Caco-2 (cell line): Measurements from ENCODE around the gene JTB. TPM values are rescaled to one million over a fixed set of nuclear protein-coding genes. Genes with fewer than 3 reads are reported as not detected.

Experiments used
- BruUV-seq: library from RNA; stranded (reverse); fragments of 400-500 nt; replicated peaks from 2 replicates; lab custom pipeline; 2021; lab: Mats Ljungman, UMichigan
- CTCF ChIA-PET: fragments of 300-600 bp; sonication (Branson Sonifier 250); formaldehyde crosslinking; loops from one replicate; lab custom pipeline; 2022; ENCODE audit warnings: antibody characterized with exemption; lab: Charles Lee
- POLR2A ChIA-PET: fragments of 300-600 bp; sonication (Branson Sonifier 250); formaldehyde crosslinking; loops from one replicate; lab custom pipeline; 2022; ENCODE audit warnings: antibody characterized with exemption; lab: Charles Lee
- DNase-seq, 2 experiments: peaks; one replicate each; pipeline versions ENCODE4 v3.0.0 to v3.0.0-alpha.2; 2020 to 2022
- H3K27me3 ChIP-seq: replicated peaks from 2 replicates; pipeline ENCODE4 v1.6.0; 2011; ENCODE audit warnings: low read length; ENCODE audit not compliant: control insufficient read depth, insufficient read depth
- H3K36me3 ChIP-seq: 2 replicates; pipeline ENCODE4 v1.5.1; 2011; ENCODE audit warnings: low read length; ENCODE audit not compliant: control insufficient read depth, insufficient read depth
- H3K4me1 ChIP-seq: fragments of 250-450 bp; sonication (Bioruptor Pico); 2 replicates; pipeline ENCODE4 v1.5.1; 2020; ENCODE audit warnings: mild to moderate bottlenecking
- H3K4me3 ChIP-seq: 2 replicates; pipeline ENCODE4 v1.5.1; 2011; ENCODE audit warnings: low read depth, mild to moderate bottlenecking, control low read depth, low read length
- H3K9me3 ChIP-seq: fragments of 250-450 bp; sonication (Bioruptor Pico); 2 replicates; pipeline ENCODE4 v1.5.1; 2020; ENCODE audit warnings: mild to moderate bottlenecking, moderate library complexity
- H3K27ac Mint-ChIP-seq: one replicate; pipeline ENCODE4 v1.8.0; 2022; ENCODE audit warnings: mixed read lengths; ENCODE audit not compliant: unreplicated experiment
- H3K27me3 Mint-ChIP-seq: one replicate; pipeline ENCODE4 v1.8.0; 2022; ENCODE audit warnings: mixed read lengths; ENCODE audit not compliant: insufficient read depth, unreplicated experiment
- H3K36me3 Mint-ChIP-seq: one replicate; pipeline ENCODE4 v1.8.0; 2022; ENCODE audit warnings: mild to moderate bottlenecking, mixed read lengths; ENCODE audit not compliant: insufficient read depth, unreplicated experiment
- H3K4me1 Mint-ChIP-seq: one replicate; pipeline ENCODE4 v1.8.0; 2022; ENCODE audit warnings: low read depth, mixed read lengths; ENCODE audit not compliant: unreplicated experiment
- H3K4me3 Mint-ChIP-seq: one replicate; pipeline ENCODE4 v1.8.0; 2022; ENCODE audit warnings: mild to moderate bottlenecking, moderate library complexity, mixed read lengths; ENCODE audit not compliant: unreplicated experiment
- H3K9me3 Mint-ChIP-seq: one replicate; pipeline ENCODE4 v1.8.0; 2022; ENCODE audit warnings: mixed read lengths; ENCODE audit not compliant: unreplicated experiment
- intact Hi-C: fragments of 100-400 bp; cut with micrococcal nuclease; formaldehyde crosslinking; loops from one replicate; pipeline ENCODE4 v1.10.0; 2022; ENCODE audit not compliant: unreplicated experiment
- total RNA-seq: library from RNA; stranded (reverse); gene quantifications from 2 replicates; pipeline ENCODE4 v1.2.3, GENCODE V29; 2022
- TF ChIP-seq, protein P1 (sequence below), 2 experiments: fragments of 200-600 bp in 1 of 2; IDR thresholded peaks; 1 replicate in 1 of 2; 2 replicates in 1 of 2; pipeline versions ENCODE4 v1.5.1 to v1.8.0; 2011 to 2022; ENCODE audit warnings: antibody characterized with exemption in 1 of 2, control low read depth in 1 of 2, inconsistent platforms in 1 of 2, low read depth in 1 of 2, low read length in 1 of 2, mild to moderate bottlenecking in 1 of 2, moderate library complexity in 1 of 2; ENCODE audit not compliant: insufficient read depth in 1 of 2, severe bottlenecking in 1 of 2, unreplicated experiment in 1 of 2

Gene JTB
- total RNA-seq, 1 experiment from 2014 or later: 123 TPM

DNA sequence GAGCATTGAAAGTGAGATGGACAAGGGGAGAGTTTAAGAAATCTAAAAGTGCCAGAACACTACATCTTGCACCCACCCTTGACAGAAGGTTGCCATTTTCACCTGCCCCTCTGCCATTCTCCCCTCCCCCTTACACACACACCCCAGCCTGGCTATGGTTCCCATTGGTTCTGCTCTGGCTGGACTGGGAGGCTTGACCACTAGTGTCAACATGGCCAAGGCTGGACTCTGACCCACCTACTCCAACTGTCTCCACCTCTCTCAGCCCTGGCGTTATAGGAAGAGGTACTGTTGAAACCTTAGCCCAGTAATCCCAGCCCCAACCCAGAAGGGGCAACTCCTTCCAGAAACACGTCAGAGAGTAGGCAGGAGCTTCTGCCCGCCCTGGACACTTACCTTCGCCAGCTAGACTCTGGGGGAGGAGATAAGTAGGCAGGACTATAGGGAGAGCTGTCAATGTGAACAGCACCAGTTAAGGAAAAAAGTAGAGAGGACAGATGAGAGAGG is 23.6 kb downstream of the JTB start:
- BruUV-seq: no TSS peak
- TF ChIP-seq, protein P1, sequence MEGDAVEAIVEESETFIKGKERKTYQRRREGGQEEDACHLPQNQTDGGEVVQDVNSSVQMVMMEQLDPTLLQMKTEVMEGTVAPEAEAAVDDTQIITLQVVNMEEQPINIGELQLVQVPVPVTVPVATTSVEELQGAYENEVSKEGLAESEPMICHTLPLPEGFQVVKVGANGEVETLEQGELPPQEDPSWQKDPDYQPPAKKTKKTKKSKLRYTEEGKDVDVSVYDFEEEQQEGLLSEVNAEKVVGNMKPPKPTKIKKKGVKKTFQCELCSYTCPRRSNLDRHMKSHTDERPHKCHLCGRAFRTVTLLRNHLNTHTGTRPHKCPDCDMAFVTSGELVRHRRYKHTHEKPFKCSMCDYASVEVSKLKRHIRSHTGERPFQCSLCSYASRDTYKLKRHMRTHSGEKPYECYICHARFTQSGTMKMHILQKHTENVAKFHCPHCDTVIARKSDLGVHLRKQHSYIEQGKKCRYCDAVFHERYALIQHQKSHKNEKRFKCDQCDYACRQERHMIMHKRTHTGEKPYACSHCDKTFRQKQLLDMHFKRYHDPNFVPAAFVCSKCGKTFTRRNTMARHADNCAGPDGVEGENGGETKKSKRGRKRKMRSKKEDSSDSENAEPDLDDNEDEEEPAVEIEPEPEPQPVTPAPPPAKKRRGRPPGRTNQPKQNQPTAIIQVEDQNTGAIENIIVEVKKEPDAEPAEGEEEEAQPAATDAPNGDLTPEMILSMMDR (IDR thresholded peaks at IDR 0.05; ENCODE audit: insufficient read depth in 1 of 2, low read depth in 1 of 2, low read length in 1 of 2, severe bottlenecking in 1 of 2, unreplicated experiment in 1 of 2): no peak
- Histone ChIP-seq H3K4me3 (no peak overlapping the region), H3K27me3 (no peaks in the 10 kb centered on the region), H3K36me3 (peaks cover 6% of the 10 kb centered on the region), H3K4me1 (peaks cover 22% of the 10 kb centered on the region), H3K9me3 (no peaks in the 10 kb centered on the region)
- no peaks in the 10 kb centered on the region for H3K27me3 Mint-ChIP-seq
- peaks cover 50% of the 10 kb centered on the region for H3K36me3 Mint-ChIP-seq
- ChIA-PET CTCF (no interaction called here), POLR2A (interaction anchor here (1.4 kb wide), 1 partner anchor 24 kb away, joined by 4 read pairs; the partner anchor contains the start of gene JTB)
- H3K4me3 Mint-ChIP-seq: peak overlapping the region; percentile 6
- H3K27ac Mint-ChIP-seq: peak overlapping the region; percentile 21
- DNase-seq: peak in 1 of 2 experiments; percentile 47
- H3K4me1 Mint-ChIP-seq: peaks cover 21% of the 10 kb centered on the region
- intact Hi-C loops: no loop called here
- H3K9me3 Mint-ChIP-seq: no peaks in the 10 kb centered on the region

DNA sequence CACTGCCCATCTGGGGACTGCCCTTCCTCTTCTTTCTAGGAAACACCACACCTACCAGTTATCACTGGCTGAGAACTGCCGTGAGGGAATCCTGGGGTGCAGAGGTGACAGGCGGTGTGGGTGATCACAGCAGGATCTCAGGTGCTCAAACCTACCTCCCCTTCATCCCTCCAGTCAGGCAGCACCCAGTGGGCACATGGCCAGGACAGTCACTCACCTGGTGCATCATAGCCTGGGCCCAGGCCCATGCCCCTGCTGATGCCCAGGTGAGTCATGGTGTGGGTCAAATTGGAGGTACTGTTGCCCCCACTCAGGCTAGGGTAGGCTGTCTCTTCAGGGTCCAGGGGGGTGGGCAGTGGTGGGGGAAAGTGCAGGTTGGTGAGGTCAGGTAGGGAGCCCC is 25.7 kb downstream of the JTB start:
- H3K36me3 ChIP-seq: peaks cover 6% of the 10 kb centered on the region
- CTCF ChIA-PET: no interaction called here
- Mint-ChIP-seq H3K27ac (no peak overlapping the region), H3K36me3 (peaks cover 51% of the 10 kb centered on the region), H3K4me1 (peaks cover 19% of the 10 kb centered on the region), H3K9me3 (no peaks in the 10 kb centered on the region), H3K4me3 (no peak overlapping the region), H3K27me3 (no peaks in the 10 kb centered on the region)
- DNase-seq: no peak
- POLR2A ChIA-PET: no interaction called here
- intact Hi-C loops: no loop called here
- no peak overlapping the region for H3K4me3 ChIP-seq
- H3K27me3 ChIP-seq: no peaks in the 10 kb centered on the region
- H3K9me3 ChIP-seq: no peaks in the 10 kb centered on the region
- BruUV-seq: no TSS peak
- TF ChIP-seq, protein P1 (IDR thresholded peaks at IDR 0.05; ENCODE audit: insufficient read depth in 1 of 2, low read depth in 1 of 2, low read length in 1 of 2, severe bottlenecking in 1 of 2, unreplicated experiment in 1 of 2): no peak
- H3K4me1 ChIP-seq: peaks cover 20% of the 10 kb centered on the region

DNA sequence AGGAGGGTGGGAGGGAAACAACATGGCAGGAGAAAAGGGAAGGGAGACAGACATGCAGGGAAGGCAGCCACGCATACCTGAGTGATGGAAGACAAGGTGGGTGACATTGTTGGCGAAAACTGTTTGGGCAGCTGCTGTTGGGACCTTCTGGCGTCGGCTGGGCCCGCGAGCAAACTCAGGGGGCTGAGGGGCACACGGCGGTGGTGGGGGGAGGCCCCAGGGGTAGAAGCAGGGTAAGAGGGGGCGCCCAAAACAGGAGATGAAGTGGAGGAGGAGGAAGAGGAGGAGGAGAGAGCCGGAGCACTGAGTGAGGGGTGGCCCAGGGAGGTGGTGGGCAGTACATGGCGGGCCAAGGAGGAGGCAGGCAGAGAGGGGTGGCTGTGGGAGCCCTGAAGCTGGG is 26.3 kb downstream of the JTB start:
- intact Hi-C loops: no loop called here
- Histone ChIP-seq H3K4me3 (no peak overlapping the region), H3K4me1 (peaks cover 17% of the 10 kb centered on the region), H3K36me3 (peaks cover 6% of the 10 kb centered on the region), H3K27me3 (no peaks in the 10 kb centered on the region), H3K9me3 (no peaks in the 10 kb centered on the region)
- no peak overlapping the region for H3K4me3 Mint-ChIP-seq
- H3K27ac Mint-ChIP-seq: no peak overlapping the region
- no TSS peak for BruUV-seq
- TF ChIP-seq, protein P1 (IDR thresholded peaks at IDR 0.05; ENCODE audit: insufficient read depth in 1 of 2, low read depth in 1 of 2, low read length in 1 of 2, severe bottlenecking in 1 of 2, unreplicated experiment in 1 of 2): no peak
- peaks cover 21% of the 10 kb centered on the region for H3K4me1 Mint-ChIP-seq
- CTCF ChIA-PET: no interaction called here
- DNase-seq: no peak
- H3K9me3 Mint-ChIP-seq: no peaks in the 10 kb centered on the region
- POLR2A ChIA-PET: no interaction called here
- H3K27me3 Mint-ChIP-seq: no peaks in the 10 kb centered on the region
- H3K36me3 Mint-ChIP-seq: peaks cover 52% of the 10 kb centered on the region
